Epithelial cell of proximal tubule (primary cell): Measurements from ENCODE around the gene STX18. TPM values are rescaled to one million over a fixed set of nuclear protein-coding genes. Genes with fewer than 3 reads are reported as not detected.
A peak's percentile ranks its signal among the peaks of the same experiment; 100 is the strongest.

Experiments
- DNase-seq: peaks from one replicate; pipeline ENCODE4 v3.0.0-alpha.2; 2011; ENCODE audit warnings: low read depth
- H3K4me3 ChIP-seq: 2 replicates; pipeline ENCODE4 v1.5.1; 2011; ENCODE audit warnings: low read depth, mild to moderate bottlenecking, low read length
- total RNA-seq: library from RNA; depleted of rRNA; stranded (reverse); fragments of >200 nt; gene quantifications from 2 replicates; pipeline ENCODE4 v1.2.3, GENCODE V29; 2015
- TF ChIP-seq, protein P1 (sequence below): conservative IDR thresholded peaks from 2 replicates; pipeline ENCODE4 v1.5.1; 2012; ENCODE audit warnings: low read depth, mild to moderate bottlenecking, low read length

STX18 gene
- total RNA-seq, 1 donor from 2014 or later = 30.0 TPM

DNA sequence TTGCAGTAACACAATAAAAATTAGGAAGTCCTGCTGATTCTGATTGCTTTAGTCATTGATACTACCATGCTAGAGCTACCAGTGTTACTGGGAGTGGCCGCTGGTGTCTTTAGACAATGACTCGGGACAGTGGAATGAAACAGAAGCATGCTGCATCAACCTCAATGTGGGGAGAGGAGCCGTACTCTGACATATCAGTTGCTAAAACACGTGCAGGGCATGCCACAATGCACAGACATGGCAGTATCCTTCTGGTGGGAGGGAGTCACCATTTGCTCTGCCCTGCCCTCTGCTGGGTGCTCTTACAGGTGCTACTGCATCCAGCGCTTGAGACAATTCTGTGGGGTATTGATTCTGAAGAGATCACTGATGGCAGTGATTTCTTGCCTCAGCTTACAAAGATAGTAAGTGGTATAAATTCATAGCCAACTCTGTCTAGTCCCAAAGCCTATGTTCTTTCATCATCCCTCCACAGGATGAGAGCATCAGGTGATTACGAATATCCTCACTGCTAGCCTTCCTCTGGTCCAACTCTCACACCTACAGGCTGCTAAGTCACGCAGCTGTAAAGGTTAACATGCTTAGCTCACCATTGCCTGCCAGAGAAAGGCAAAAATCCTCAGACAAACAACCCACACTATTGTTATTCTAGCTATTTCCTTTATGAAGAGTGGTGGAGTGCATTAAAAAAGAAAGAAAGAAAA lies 111.2 kb downstream of the STX18 start:
- TF ChIP-seq, protein P1, sequence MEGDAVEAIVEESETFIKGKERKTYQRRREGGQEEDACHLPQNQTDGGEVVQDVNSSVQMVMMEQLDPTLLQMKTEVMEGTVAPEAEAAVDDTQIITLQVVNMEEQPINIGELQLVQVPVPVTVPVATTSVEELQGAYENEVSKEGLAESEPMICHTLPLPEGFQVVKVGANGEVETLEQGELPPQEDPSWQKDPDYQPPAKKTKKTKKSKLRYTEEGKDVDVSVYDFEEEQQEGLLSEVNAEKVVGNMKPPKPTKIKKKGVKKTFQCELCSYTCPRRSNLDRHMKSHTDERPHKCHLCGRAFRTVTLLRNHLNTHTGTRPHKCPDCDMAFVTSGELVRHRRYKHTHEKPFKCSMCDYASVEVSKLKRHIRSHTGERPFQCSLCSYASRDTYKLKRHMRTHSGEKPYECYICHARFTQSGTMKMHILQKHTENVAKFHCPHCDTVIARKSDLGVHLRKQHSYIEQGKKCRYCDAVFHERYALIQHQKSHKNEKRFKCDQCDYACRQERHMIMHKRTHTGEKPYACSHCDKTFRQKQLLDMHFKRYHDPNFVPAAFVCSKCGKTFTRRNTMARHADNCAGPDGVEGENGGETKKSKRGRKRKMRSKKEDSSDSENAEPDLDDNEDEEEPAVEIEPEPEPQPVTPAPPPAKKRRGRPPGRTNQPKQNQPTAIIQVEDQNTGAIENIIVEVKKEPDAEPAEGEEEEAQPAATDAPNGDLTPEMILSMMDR = peak; percentile 85
- peak; percentile 30 for DNase-seq
- no peak overlapping the region for H3K4me3 ChIP-seq

DNA sequence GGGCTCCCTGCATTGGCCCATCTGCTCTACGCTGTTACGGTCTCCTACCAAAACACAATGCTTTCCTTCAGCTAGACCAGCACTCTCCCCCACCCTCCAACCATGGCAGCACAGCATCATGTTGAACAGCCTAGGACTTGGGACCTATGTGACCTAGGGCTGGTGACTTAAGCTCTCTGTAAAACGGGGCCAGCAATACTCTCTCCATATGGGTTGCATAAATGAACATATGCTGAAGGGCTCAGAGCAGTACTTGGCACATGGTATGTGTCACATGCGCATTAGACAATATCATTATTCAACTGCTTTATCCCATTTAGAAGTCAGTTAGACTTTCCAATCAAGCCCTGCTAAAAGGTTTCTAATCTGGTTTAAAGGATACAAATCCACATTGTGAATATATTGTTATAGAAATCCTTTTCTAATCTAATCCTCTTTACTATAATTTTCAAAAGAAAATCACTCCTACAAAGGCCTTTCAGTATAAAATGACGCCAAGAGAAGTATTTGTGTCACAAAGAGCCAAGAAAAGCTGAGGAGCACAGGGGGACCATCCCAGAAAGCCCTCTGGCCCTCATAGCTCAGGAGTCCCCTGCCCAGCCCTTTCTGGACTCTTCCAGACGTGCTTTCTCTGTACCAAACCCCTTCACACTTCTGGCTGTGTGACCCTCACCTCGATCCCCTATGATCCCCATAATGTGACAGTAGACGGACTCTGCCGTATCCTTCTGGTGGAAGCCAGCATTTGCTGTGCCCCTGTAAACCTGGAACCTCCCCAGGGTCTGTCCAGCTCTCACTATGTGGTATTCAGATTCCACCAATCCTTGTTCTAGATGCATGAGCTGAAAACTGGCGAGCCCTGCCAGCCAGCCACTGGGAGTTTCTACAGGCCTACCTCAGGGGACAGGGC lies 112.6 kb downstream of the STX18 start:
- TF ChIP-seq, protein P1 = no peak
- no peak overlapping the region for H3K4me3 ChIP-seq
- DNase-seq = no peak

DNA sequence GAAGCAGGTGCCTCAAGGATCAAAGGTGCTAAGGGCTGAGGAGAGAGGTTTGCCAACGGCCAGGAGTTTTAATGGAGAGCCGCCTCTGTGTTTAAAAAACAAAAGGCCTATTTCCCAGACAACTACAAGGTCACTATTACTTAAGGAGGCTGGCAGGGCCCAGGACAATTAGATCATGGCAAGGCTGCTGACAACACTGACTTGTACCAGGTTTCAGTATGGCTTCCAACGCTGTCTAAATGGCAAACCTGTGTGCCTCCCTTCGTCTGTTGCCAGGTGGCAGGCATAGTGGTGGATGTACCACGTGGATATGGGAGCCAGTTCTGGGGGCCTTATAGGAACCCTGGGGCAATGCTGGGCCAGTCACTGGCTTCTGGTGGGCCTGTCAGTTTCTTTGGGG lies 114.0 kb downstream of the STX18 start:
- no peak for DNase-seq
- TF ChIP-seq, protein P1 = no peak
- no peak overlapping the region for H3K4me3 ChIP-seq

DNA sequence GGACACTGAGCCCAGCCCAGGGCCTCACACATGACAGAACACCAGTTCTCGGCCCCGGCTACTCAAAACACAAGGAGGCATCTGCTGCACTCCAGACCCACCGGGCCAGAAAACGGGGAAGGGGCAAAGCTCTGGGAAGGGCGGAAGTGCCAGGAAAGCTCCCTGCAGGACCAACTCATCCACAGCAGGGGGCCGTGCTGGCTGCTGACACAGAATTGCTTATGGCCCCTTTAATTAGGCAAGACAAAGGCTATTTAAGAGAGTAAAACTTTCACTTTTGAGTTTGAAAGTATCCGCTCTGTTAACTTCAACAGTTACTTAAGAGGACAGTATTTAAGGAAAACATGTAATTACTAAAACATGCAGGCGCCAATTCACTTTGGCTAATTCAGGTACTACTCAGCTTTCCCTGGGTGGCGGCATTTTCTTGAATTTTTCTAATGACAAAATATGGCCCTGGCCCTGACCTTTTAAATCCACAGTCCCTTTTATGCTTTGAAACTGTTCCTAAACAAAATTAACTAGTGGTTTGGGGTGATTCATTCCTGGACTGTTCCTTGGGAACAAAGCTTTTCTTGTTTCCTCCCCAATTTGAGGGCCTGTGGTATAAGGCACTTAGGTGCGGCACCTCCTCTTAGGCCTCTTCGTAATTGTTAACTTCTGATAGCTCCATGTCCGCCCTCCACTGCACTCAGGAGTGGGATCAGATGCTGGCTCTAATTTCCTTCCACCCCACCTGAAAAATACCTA lies 114.6 kb downstream of the STX18 start:
- TF ChIP-seq, protein P1 = peak; percentile 43
- no peak for DNase-seq
- peak overlapping the region; percentile 5 for H3K4me3 ChIP-seq

DNA sequence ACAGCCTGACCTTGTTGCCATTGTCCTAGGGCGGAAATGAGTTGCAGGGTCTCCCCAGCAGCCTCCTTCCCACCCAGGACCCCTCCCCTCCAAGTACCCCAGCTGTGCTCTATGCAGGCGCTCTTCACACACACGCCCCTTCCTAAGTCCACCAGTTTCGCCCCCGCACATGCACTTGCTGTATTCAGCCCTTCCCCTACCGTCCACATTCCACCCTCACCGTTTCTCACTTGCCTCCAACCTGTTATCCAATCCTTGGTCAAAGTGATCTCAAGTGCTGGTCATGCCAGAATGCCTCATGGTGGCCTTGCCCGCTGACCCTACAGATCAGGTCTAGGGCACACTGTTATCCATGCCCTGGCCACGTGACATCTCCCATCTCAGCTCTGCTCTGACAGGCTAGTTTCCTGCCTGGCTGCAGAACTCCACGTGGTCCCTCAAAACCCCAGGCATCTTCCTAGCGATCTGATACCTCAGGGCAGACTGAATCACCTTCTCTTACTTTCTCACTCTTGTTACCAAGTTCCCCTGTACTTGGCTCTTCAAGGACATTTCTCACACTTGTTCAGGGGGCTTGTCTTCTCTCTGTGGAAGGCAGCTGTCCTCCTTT lies 115.2 kb downstream of the STX18 start:
- TF ChIP-seq, protein P1 = no peak
- H3K4me3 ChIP-seq = peak overlapping the region; percentile 5
- no peak for DNase-seq

DNA sequence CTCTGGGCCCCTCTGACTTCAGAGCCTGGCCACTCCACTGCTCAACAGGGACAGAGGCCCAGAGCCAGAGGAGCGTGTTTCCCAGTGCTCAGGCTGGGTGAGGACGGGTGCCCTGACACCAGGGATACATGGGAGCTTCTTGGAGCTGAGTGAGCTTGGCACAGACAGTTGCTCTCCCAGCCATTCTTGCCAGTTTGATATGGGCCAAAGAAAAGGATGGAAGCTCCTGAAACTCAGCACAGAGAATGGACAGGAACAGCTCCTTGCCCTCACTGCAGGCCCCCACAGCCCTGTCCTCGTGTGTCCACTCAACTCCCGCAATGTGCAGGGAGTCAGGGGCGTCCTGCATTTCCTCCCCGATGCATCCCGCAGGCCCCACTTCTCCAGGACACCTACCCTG lies 116.2 kb downstream of the STX18 start:
- TF ChIP-seq, protein P1 = no peak
- DNase-seq = no peak

More for the DNA sequence above, 116.2 kb downstream of the STX18 start:
- no peak overlapping the region for H3K4me3 ChIP-seq
